HCT116 (cell line): ENCODE data around the gene MLPH. TPM values are rescaled to one million over a fixed set of nuclear protein-coding genes. Genes with fewer than 3 reads are reported as not detected.
A peak's percentile ranks its signal among the peaks of the same experiment; 100 is the strongest.

Source experiments
- ATAC-seq: fragments of 200-7000 bp; cut with Tn5 transposase; 2 replicates; pipeline ENCODE4 v1.9.1; 2020; ENCODE audit warnings: mild to moderate bottlenecking, moderate library complexity
- BruUV-seq: library from RNA; stranded (reverse); fragments of 400-500 nt; replicated peaks from 2 replicates; lab custom pipeline; 2021; lab: Mats Ljungman, UMichigan
- CTCF ChIA-PET: fragments of 300-600 bp; sonication (Branson Sonifier 250); formaldehyde crosslinking; loops from one replicate; lab custom pipeline; 2021; ENCODE audit warnings: antibody characterized with exemption; lab: Charles Lee
- POLR2A ChIA-PET: fragments of 300-600, 350-600 bp; sonication (Branson Sonifier 250); formaldehyde crosslinking; loops from one replicate; lab custom pipeline; 2021; ENCODE audit warnings: antibody characterized with exemption; lab: Charles Lee
- RAD21 ChIA-PET, 2 experiments: fragments of 300-600 bp; sonication (Branson Sonifier 250); formaldehyde crosslinking; loops; one replicate each; lab custom pipeline; 2023; ENCODE audit warnings: low total read pairs in 2 of 2; ENCODE audit not compliant: uncharacterized antibody in 2 of 2, unreplicated experiment in 2 of 2, low non-redundant PET in 1 of 2; lab: Charles Lee
- DNase-seq: peaks from one replicate; pipeline ENCODE4 v3.0.0-alpha.2; 2010; ENCODE audit warnings: low read depth, low spot score
- H2AFZ ChIP-seq: fragments of 200-600 bp; shearing (Covaris generic), sonication (generic); 2 replicates; pipeline ENCODE4 v1.6.1; 2017; ENCODE audit warnings: low read depth, mixed run types, mixed read lengths, antibody characterized with exemption, low read length; ENCODE audit not compliant: poor library complexity, severe bottlenecking
- H3K27ac ChIP-seq: 2 replicates; pipeline ENCODE4 v1.5.1; 2012; ENCODE audit warnings: low read depth, low read length
- H3K27me3 ChIP-seq: fragments of 200-600 bp; sonication (generic); 2 replicates; pipeline ENCODE4 v1.6.1; 2016; ENCODE audit warnings: mixed run types, low read length, mixed read lengths; ENCODE audit not compliant: insufficient read depth
- H3K36me3 ChIP-seq, 2 experiments: fragments of 200-500 bp in 1 of 2; fragments of 200-600 bp in 1 of 2; sonication (Bioruptor generic) in 1 of 2; sonication (generic) in 1 of 2; 2 replicates each; pipeline versions ENCODE4 v1.5.1 to v1.6.1; 2014 to 2016; ENCODE audit warnings: low read length in 2 of 2, inconsistent platforms in 1 of 2, mixed read lengths in 1 of 2, mixed run types in 1 of 2; ENCODE audit not compliant: insufficient read depth in 2 of 2, control insufficient read depth in 1 of 2
- H3K4me1 ChIP-seq, 2 experiments: fragments of 200-600 bp in 1 of 2; sonication (generic) in 1 of 2; 2 replicates each; pipeline versions ENCODE4 v1.5.1 to v1.6.1; 2012 to 2017; ENCODE audit warnings: low read length in 2 of 2, inconsistent platforms in 1 of 2, mild to moderate bottlenecking in 1 of 2, mixed read lengths in 1 of 2, mixed run types in 1 of 2, moderate library complexity in 1 of 2; ENCODE audit not compliant: insufficient read depth in 2 of 2, control insufficient read depth in 1 of 2
- H3K4me2 ChIP-seq: fragments of 200-600 bp; sonication (generic); 2 replicates; pipeline ENCODE4 v1.6.1; 2017; ENCODE audit warnings: mixed run types, low read length, mixed read lengths
- H3K4me3 ChIP-seq, 2 experiments: fragments of 200-600 bp in 1 of 2; sonication (generic) in 1 of 2; replicated peaks in 1 of 2; 2 replicates each; pipeline ENCODE4 v1.5.1; 2011 to 2016; ENCODE audit warnings: low read length in 2 of 2, control low read depth in 1 of 2, low read depth in 1 of 2, mild to moderate bottlenecking in 1 of 2, mixed read lengths in 1 of 2, mixed run types in 1 of 2
- H3K79me2 ChIP-seq: fragments of 200-600 bp; sonication (generic); 2 replicates; pipeline ENCODE4 v1.6.1; 2017; ENCODE audit warnings: mild to moderate bottlenecking, mixed run types, low read length, moderate library complexity, mixed read lengths; ENCODE audit not compliant: insufficient read depth
- H3K9ac ChIP-seq: fragments of 200-600 bp; sonication (generic); 2 replicates; pipeline ENCODE4 v1.6.1; 2016; ENCODE audit warnings: low read length, mixed read lengths
- H3K9me2 ChIP-seq: fragments of 200-600 bp; sonication (generic), shearing (Covaris generic); 2 replicates; pipeline ENCODE4 v1.6.1; 2017; ENCODE audit warnings: mixed run types, mild to moderate bottlenecking, moderate library complexity; ENCODE audit not compliant: insufficient read depth
- H3K9me3 ChIP-seq, 2 experiments: fragments of 200-500 bp in 1 of 2; fragments of 200-600 bp in 1 of 2; sonication (Bioruptor generic) in 1 of 2; sonication (generic) in 1 of 2; 2 replicates each; pipeline ENCODE4 v1.6.1; 2014 to 2017; ENCODE audit warnings: low read length in 2 of 2, mixed read lengths in 2 of 2, inconsistent platforms in 1 of 2, low read depth in 1 of 2, mild to moderate bottlenecking in 1 of 2, mixed run types in 1 of 2, moderate library complexity in 1 of 2; ENCODE audit not compliant: control insufficient read depth in 1 of 2, insufficient read depth in 1 of 2
- H4K20me1 ChIP-seq: fragments of 200-600 bp; sonication (generic), shearing (Covaris generic); 2 replicates; pipeline ENCODE4 v1.6.1; 2017; ENCODE audit warnings: mixed run types, mild to moderate bottlenecking, moderate library complexity; ENCODE audit not compliant: insufficient read depth
- ATF3 ChIP-seq: IDR thresholded peaks from 2 replicates; pipeline ENCODE4 v1.6.1; 2012
- CBX3 ChIP-seq: IDR thresholded peaks from 2 replicates; pipeline ENCODE4 v1.6.1; 2012; ENCODE audit warnings: low read depth
- CEBPB ChIP-seq: IDR thresholded peaks from 2 replicates; pipeline ENCODE4 v1.6.1; 2012; ENCODE audit warnings: low read depth
- CTCF ChIP-seq, 3 experiments: fragments of 200-600 bp in 1 of 3; sonication (generic) in 1 of 3; IDR thresholded peaks in 2 of 3; conservative IDR thresholded peaks in 1 of 3; 2 replicates each; pipeline ENCODE4 v1.5.1; 2012 to 2017; ENCODE audit warnings: low read depth in 2 of 3, low read length in 2 of 3, antibody characterized with exemption in 1 of 3, borderline replicate concordance in 1 of 3, control low read depth in 1 of 3, mild to moderate bottlenecking in 1 of 3, mixed read lengths in 1 of 3, mixed run types in 1 of 3, moderate library complexity in 1 of 3; ENCODE audit not compliant: insufficient read depth in 1 of 3
- FOSL1 ChIP-seq: IDR thresholded peaks from 2 replicates; pipeline ENCODE4 v1.6.1; 2012; ENCODE audit warnings: low read depth
- JUND ChIP-seq: IDR thresholded peaks from 2 replicates; pipeline ENCODE4 v1.6.1; 2012
- MAX ChIP-seq: IDR thresholded peaks from 2 replicates; pipeline ENCODE4 v1.6.1; 2012
- POLR2A ChIP-seq: IDR thresholded peaks from 2 replicates; pipeline ENCODE4 v1.7.0; 2011; ENCODE audit warnings: borderline replicate concordance; ENCODE audit not compliant: insufficient read depth, insufficient read length; ENCODE audit errors: extremely low read depth
- RAD21 ChIP-seq: IDR thresholded peaks from 2 replicates; pipeline ENCODE4 v1.6.1; 2012; ENCODE audit warnings: low read depth, mild to moderate bottlenecking
- REST ChIP-seq: IDR thresholded peaks from 2 replicates; pipeline ENCODE4 v1.6.1; 2012; ENCODE audit warnings: low read depth
- SIN3A ChIP-seq: IDR thresholded peaks from 2 replicates; pipeline ENCODE4 v1.6.1; 2012; ENCODE audit warnings: low read depth
- SP1 ChIP-seq: IDR thresholded peaks from 2 replicates; pipeline ENCODE4 v1.6.1; 2012; ENCODE audit warnings: low read depth
- TCF7L2 ChIP-seq: IDR thresholded peaks from 2 replicates; pipeline ENCODE4 v1.7.0; 2011; ENCODE audit warnings: borderline replicate concordance, inconsistent platforms; ENCODE audit not compliant: insufficient read depth, insufficient read length; ENCODE audit errors: extremely low read depth
- ZBTB33 ChIP-seq: IDR thresholded peaks from 2 replicates; pipeline ENCODE4 v1.6.1; 2011; ENCODE audit warnings: mild to moderate bottlenecking, low read length, moderate library complexity; ENCODE audit not compliant: insufficient replicate concordance; ENCODE audit errors: extremely low read depth
- ZNF274 ChIP-seq: fragments of 200-500 bp; sonication (Bioruptor generic); IDR thresholded peaks from 2 replicates; pipeline ENCODE4 v1.6.1; 2014; ENCODE audit warnings: mild to moderate bottlenecking, low read depth, low read length, inconsistent platforms
- intact Hi-C: fragments of 100-400 bp; cut with micrococcal nuclease; formaldehyde crosslinking; loops from 2 replicates; pipeline ENCODE4 v1.10.0; 2022
- total RNA-seq: library from RNA; stranded (reverse); gene quantifications from one replicate; pipeline ENCODE4 v1.2.1, GENCODE V29; 2021; ENCODE audit not compliant: unreplicated experiment

Gene MLPH
- total RNA-seq, 1 experiment from 2014 or later, result 81.4 TPM

GRCh38 chr2:237437566-237437965, 49.5 kb upstream of the MLPH start (continued):
- TF ChIP-seq RAD21, result no peak
- no peak for TF ChIP-seq FOSL1
- TF ChIP-seq ATF3, result no peak
- no peak for TF ChIP-seq MAX
- TF ChIP-seq SIN3A, result no peak

GRCh38 chr2:237438080-237438940, 48.7 kb upstream of the MLPH start:
- H3K79me2 ChIP-seq, result no peaks in the 10 kb centered on the region
- H3K36me3 ChIP-seq, result no peaks in the 10 kb centered on the region
- H3K9me3 ChIP-seq, result no peaks in the 10 kb centered on the region
- peak; percentile 85 for ATAC-seq
- no TSS peak for BruUV-seq
- H2AFZ ChIP-seq, result no peak overlapping the region
- ChIA-PET CTCF (no interaction called here), RAD21 (no interaction called here), POLR2A (no interaction called here)
- no peak overlapping the region for H3K9ac ChIP-seq
- H3K4me1 ChIP-seq, result peaks cover 0 to 11% of the 10 kb centered on the region in 2 experiments; a peak in 3 of 4 replicates
- intact Hi-C loops, result no loop called here
- no peak for DNase-seq
- no peaks in the 10 kb centered on the region for H3K9me2 ChIP-seq
- H3K4me2 ChIP-seq, result 0 out of 2 replicates have a peak overlapping the region, but pooled peaks have one; percentile 1
- no peak overlapping the region for H3K27ac ChIP-seq
- H3K27me3 ChIP-seq, result 0 out of 2 replicates have a peak, but pooled peaks cover 19% of the 10 kb centered on the region
- no peak overlapping the region for H3K4me3 ChIP-seq
- no peaks in the 10 kb centered on the region for H4K20me1 ChIP-seq
- TF ChIP-seq REST (no peak), TCF7L2 (no peak), ATF3 (no peak), FOSL1 (no peak), CBX3 (no peak), CEBPB (no peak), ZBTB33 (no peak), CTCF (IDR thresholded peaks at IDR 0.05 in 2 of 3, conservative IDR thresholded peaks at IDR 0.05 in 1 of 3; ENCODE audit: borderline replicate concordance in 1 of 3, insufficient read depth in 1 of 3, low read depth in 2 of 3, low read length in 2 of 3) (no peak), SP1 (no peak), JUND (no peak), POLR2A (no peak), SIN3A (no peak), ZNF274 (no peak)
